GM19043 (cell line): ENCODE data around the gene FANCG.
A peak's percentile ranks its signal among the peaks of the same experiment; 100 is the strongest.

Experiments
- ATAC-seq: cut with Tn5 transposase; IDR thresholded peaks from one replicate; pipeline ENCODE4 v1.9.1; 2021; ENCODE audit warnings: low read depth; ENCODE audit not compliant: unreplicated experiment

The FANCG gene

GRCh38 chr9:35104586-35104985 is 24.8 kb upstream of the FANCG start:
- no peak for ATAC-seq

DNA sequence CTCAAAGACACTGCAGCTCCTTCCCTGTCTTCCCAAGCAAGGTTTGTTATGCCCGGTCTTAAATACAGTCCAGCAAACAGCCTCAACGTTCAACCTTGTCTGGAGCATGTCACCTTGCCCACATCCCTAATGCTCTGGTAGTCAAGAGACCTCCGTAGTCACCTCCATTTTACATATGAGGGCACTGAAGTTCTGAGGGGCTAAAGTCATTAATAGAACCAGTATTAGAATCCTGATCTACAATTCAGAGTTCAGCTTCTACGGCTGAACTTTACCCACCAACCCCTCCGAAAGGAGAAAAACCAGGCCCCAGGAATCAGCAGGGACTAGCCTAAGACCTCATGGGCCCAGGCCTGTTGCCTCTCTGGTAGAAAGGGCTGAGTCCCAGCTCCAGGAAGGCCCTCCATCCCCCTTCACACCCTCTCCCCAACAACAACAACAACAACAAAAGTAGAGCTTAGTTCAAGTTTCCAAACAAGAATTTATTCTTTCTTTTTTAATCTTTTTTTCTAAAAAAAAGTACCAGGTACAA is 24.0 kb upstream of the FANCG start:
- no peak for ATAC-seq

DNA sequence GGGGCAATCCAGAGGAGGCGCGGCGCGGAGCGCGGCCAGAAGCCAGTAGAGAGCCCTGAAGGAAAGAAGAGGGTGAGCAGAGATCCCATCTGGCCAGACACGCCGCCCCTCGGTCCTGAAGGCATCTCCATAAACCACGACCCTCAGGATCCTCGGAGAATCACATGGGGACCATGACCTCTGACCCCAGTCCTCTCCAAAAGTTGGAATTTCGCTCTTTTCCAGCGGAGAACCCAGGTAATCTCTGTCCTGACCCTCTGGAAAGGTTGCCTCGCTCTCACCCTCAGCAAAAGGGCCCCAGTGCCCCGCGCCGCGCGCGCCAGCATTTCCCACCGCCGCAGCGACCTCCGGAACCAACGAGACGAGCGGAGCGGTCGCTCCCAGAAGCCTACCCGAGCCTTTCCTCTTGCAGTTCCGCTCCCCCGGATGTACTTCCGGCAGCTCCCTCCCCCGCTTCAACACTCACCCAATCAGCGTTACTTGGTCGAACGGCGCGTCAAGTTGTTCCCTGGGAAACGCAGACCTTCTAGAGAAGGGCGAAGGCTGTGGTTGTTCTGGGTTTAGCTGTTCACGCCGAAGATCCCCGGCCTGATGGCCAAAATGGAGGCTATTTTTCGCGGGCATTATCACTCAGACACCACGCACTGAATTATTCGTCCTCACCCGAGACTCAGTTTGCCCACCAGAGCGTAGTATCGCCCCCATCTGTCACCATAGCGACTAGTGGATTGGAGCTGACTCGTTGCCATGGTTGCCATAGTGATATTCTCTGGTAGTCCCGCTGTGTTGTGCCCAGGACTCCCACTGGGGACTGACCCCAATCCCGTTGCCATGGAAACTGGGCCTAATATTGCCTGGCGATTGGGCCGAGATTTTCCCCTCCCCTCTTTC is 23.3 kb upstream of the FANCG start, which contains the start of gene STOML2:
TSS of gene STOML2 (minus strand) at position 363 of the 891 bp plus-strand sequence. CDS start at position 326, 37 bp downstream.
- ATAC-seq = peak; percentile 98

- no peak for ATAC-seq
These were observed 22.7 kb upstream of the FANCG start for GRCh38 chr9:35102465-35102768.

DNA sequence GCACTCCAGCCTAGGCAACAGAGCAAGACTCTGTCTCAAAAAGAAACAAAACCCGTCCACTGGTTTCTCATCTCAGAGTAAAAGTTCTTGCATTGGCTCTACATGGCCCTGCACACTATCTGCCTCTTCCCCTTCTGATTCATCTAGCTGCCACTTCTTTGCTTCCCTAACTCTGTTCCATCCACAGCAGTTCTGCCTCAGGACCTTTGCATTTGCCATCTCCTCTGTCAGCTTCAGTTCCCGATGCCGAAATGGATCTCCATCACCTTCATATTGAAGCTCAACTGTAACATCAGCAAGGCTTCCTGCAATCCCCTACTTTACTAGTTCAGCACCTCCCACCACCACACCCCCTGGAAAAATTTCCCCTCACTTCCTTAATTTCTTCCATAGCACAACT is 17.8 kb upstream of the FANCG start:
- ATAC-seq = no peak

- ATAC-seq = peak; percentile 84
These were observed 16.5 kb upstream of the FANCG start, which contains the start of gene PIGO for GRCh38 chr9:35096035-35096849. PIGO (minus strand) TSS chr9:35096591; CDS start chr9:35095565, 1,026 bp downstream.

GRCh38 chr9:35091536-35091935 is 11.8 kb upstream of the FANCG start:
- ATAC-seq = no peak

GRCh38 chr9:35089434-35089833 is 9.7 kb upstream of the FANCG start:
- no peak for ATAC-seq

GRCh38 chr9:35085078-35085477 is 5.3 kb upstream of the FANCG start:
- no peak for ATAC-seq

- no peak for ATAC-seq
These were observed 709 bp downstream of the FANCG start for GRCh38 chr9:35079041-35079425.

DNA sequence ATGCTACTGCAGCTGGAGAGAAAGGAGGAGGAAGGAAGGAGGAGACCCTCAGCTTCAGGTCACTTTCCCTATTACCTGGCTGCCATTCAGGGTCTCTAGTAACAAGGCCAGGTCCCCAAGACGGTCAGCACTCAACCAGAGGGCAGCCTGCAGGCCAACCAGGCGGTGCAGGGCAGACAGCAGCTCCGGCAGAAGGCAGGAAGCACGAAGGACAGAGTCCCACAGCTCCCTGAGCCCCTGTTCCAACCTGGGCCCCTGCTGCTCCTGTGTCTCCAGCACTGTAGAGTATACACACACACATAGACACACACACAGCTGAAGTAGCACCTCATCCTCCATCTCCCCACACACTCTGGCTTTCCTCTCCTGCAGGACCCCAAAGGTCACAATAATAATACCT is 1.7 kb downstream of the FANCG start:
- no peak for ATAC-seq

GRCh38 chr9:35076848-35077247 is 2.9 kb downstream of the FANCG start:
- no peak for ATAC-seq

DNA sequence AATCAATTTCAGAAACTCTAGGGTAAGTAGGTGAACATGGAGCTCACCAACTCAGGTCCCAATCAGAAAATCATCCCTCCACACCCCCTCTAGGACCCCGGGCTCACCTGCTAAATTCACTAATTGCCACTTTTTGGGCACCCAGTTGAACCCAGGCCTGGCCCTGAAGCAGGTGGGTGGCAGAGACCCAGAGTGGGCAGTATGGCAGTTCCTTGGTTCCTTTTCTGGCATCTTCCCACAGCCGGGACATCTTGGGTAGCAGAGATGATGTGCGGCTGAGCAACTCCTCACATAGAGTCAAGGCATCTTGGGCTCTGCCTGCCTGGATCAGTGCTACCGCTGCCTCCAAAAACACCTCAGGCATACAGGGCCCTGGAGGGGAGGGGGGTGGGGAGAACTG is 4.4 kb downstream of the FANCG start:
- no peak for ATAC-seq

GRCh38 chr9:35074791-35075190 is 5.0 kb downstream of the FANCG start:
- no peak for ATAC-seq

DNA sequence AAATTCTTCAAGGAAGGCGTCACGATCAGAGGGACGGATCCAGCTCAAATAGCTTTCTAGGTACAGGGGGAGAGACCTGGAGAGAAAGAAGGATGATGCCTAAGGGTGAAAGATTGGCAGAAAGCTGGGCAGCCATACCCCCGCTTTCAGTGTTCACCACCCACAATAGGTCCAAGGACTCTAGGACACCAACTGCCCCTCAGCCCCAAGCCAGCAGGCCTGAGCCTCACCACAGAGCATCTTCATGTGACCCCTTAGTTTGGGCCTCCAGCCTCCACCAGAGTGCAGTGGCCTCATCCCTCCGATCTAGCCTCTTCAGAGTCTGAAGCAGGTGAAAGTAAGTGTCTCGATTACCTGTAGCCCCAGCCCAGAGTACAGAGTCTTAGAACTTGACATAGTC is 5.6 kb downstream of the FANCG start:
- ATAC-seq = no peak

GRCh38 chr9:35073279-35073612 is 6.5 kb downstream of the FANCG start:
- no peak for ATAC-seq

DNA sequence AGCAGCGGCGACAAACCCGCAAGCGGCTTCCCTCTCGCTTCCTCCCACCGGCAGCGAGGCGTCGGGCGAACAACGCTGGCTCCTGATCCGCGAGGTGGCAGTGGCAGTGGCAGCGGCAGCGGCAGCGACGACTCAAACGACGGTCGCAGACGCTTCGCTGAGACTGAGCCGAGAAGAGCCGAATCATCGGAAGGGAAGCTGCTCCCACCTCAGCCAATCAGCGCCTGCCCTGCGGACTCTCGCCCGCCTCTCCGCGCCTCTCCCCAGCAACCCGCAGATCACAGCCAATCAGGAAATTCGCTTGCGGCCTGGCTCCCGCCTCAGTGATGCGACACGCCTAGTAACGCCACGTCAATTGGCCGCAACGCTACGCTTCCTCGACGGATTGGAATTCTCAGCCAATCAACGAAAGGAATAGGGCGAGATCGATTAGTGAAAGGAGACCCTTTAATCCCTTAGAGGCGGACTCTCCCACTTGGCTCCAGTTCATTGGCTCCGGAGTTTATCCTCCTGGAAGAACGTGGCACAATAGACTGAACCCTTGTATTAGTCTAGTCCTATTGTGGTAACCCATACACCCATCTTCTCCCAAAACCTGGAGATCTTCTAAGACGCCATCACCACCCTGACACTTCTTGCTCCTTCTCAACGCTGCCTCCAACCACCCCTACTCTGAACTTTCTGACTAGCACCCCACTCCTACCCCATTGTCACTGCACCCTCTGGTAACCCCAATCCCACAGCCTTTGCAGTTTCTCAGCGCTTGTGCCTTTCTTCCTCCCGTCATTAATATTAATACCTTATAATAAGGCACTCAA is 7.1 kb downstream of the FANCG start, which contains the start of gene VCP:
TSS of gene VCP (minus strand) at position 165 of the 818 bp plus-strand sequence. CDS start 272 bp downstream, outside the sequence.
- ATAC-seq = peak; percentile 85

GRCh38 chr9:35071814-35072460 is 7.8 kb downstream of the FANCG start:
- ATAC-seq = peak; percentile 46

DNA sequence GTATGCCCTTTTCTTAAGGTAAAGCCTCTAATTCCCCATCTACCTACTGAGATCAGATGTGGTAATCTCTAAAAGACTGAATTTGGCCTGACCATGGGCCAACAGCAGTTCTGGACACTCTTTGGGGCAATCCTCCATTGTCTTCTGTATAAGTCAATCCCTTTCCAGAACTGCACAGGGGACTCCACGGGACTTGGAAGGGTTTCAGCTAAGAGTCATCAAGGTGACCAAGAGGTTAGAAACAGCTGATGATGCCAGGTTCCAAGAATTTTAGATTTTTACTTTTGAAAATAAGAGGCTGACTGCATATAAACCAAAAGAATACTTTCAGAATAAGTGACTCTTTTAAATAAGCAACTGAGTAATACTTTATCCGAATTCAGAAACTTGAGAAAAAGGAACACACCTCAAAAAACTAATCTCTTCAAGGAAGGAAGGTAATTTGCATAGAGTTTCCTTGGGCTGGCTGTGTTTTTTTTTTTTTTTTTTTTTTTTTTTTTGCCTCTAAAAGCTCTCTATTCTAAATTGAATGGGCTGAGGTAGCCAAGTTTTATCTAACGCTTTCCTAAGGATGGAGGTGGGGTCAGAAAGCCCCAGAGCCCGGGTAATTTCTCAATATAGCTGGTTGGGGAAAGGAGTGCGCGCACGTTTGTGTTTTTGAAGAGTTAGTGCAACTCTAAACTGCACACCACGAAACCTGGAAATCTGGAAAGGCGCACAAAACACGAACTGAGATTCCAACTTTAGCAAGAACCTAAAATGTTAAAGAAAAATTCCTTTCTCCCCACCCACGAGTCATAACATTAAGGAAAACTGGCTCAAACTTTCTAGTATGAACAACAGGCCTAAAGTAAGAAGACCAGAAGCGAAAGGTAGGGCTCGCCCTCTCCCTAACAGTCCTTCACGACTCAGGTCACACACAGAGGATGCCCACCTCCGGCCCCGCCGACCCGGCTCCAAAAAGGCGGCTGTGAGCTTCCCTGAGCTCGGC is 8.6 kb downstream of the FANCG start:
- ATAC-seq = no peak
